ENCODE results near the gene CXCL9.
"Not testable (repeated sequence)": the region's sequence is repeated elsewhere in the genome, so short reads cannot be mapped to it uniquely, and the experiment has no call there.

The CXCL9 gene

GRCh38 chr4:76011700-76012387 lies 4.5 kb upstream of the CXCL9 start:
- FAIRE-seq = no peak

DNA sequence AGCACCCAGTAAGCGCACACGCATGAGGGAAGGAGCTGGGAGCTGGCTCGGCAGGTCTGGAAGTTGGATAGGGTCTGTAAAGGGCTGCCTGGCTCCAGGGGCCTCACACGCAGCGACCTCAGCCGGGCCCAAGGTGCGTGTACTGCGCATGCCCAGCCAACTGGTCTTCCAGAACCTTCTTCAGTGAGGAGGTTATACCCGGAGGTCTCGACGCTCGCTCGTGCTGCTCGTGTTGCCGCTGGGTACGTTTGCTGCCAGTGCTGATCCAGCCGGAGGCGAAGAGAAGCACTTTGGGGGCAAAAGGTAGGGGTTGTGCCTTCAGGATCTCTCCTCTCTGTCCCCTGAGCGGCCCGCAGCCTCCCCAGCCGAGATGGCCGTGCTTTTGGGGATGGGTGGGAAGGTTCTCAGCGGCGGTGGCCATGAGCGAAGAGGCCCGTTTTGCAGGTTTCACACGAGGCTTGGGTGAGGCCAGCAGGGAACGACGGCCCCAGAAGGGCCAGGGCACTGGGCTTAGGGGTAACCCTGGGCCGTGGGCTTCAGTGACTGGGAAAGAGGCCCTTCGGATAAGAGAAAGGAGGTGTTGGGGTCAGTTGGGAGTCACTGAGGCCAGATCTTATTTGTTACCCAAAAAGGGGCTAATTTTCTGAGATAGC lies 3.8 kb upstream of the CXCL9 start:
- FAIRE-seq = no peak

- FAIRE-seq = no peak
These were observed 3.3 kb upstream of the CXCL9 start for GRCh38 chr4:76010576-76010975.

DNA sequence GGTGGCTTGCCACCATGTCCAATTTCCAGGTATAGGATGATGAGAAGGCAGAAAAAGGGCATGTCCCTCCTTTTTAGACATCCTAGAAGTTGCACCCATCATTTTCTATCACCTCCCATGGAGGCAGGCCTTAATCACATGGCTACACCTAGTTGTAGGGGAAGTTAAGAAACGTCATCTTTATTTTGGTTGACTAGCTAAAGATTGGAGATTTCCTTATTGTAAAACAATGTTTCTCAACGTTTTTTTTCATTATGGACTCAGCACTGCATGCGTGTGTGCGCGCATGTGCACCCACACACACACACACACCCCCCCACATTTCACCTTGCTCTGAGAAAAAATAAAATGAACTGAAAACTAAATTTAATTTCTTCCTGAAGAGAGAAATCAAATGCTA lies 2.0 kb upstream of the CXCL9 start:
- no peak for FAIRE-seq

DNA sequence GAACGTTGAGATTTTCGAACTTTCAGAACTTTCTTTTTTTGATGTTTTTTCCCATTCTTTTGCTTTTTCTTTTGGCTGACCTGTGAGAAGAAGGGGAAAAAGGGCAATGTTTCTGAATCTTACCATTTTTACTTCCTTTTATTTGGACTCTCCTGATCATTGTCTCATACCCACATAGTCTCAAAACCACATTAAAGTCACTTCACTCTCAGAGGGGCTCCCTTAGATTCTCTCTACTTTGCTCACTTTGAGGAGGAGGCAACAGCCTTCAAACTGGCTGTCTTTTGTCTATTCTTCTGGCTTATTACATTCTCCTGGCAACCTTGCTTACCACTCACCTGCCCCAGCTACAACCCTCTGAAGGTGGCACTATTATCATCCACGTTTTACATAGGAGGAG lies 3.7 kb downstream of the CXCL9 start:
- no peak for FAIRE-seq

DNA sequence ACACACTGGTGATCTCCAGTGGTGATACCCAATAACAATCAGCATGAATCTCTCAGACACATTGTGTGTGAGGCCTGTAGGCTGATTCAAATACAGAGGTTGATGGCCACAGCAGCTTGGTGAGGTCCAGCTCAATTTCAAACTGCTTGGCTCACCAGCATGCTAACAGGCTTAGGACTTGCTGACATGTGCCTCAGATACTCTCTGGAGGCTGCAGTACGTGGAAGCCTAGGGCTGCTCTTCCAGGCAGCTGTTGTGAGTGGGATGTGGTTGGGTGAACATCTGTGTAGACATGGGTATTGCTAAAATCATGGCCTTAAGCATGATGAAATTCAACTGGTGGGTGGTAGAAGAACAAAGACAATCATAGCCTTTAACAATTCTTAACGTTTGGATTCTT lies 4.3 kb downstream of the CXCL9 start:
- no peak for FAIRE-seq

GRCh38 chr4:76002176-76002575 lies 5.1 kb downstream of the CXCL9 start:
- no peak for FAIRE-seq

GRCh38 chr4:76001700-76002099 lies 5.6 kb downstream of the CXCL9 start:
- no peak for FAIRE-seq

- no peak for FAIRE-seq
These were observed 7.0 kb downstream of the CXCL9 start for GRCh38 chr4:76000279-76000678.

DNA sequence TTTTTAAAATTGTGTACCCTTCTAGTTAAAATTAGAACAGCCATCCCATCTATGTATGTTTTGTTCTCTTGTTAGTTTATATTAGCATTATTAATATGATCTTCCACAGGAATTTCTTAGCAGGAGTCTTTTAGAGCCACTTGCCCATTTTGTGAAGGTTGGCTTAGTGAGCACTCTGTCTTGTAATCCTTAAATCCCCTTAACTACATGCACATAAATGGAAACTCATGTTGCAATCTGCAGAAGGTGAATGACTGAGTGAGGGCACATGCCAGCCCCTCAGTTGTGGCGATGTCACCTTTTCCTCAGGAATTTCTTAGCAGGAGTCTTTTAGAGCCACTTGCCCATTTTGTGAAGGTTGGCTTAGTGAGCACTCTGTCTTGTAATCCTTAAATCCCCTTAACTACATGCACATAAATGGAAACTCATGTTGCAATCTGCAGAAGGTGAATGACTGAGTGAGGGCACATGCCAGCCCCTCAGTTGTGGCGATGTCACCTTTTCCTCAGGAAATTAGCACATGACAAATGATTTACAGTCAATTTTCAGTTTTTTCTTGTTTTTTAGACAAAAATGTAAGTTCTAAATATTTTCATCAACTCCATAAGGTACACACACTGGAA lies 8.7 kb downstream of the CXCL9 start:
- not testable (repeated sequence) for FAIRE-seq

- no peak for FAIRE-seq
These were observed 9.4 kb downstream of the CXCL9 start for GRCh38 chr4:75997946-75998345.

GRCh38 chr4:75997081-75997480 lies 10.2 kb downstream of the CXCL9 start:
- FAIRE-seq = no peak

DNA sequence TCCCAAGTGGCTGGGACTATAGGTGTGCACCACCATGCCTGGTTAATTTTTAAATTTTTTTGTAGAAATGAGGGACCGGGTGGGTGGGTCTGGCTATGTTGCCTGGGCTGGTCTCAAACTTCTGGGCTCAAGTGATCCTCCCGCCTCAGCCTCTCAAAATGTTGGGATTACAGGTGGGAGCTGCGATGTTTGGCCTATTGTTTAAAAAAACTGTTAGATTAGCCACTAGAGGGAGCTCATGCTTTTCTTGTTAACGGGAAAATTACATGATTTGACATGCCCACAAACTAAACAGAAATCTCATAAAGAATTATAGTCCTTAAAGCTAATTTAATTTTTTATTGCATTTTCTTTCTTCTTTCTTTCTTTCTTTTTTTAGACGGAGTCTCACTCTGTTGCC lies 11.6 kb downstream of the CXCL9 start:
- FAIRE-seq = peak; percentile 96

- FAIRE-seq = no peak
These were observed 14.8 kb downstream of the CXCL9 start for GRCh38 chr4:75992462-75992861.

- FAIRE-seq = no peak
These were observed 17.3 kb downstream of the CXCL9 start for GRCh38 chr4:75989846-75990528.

DNA sequence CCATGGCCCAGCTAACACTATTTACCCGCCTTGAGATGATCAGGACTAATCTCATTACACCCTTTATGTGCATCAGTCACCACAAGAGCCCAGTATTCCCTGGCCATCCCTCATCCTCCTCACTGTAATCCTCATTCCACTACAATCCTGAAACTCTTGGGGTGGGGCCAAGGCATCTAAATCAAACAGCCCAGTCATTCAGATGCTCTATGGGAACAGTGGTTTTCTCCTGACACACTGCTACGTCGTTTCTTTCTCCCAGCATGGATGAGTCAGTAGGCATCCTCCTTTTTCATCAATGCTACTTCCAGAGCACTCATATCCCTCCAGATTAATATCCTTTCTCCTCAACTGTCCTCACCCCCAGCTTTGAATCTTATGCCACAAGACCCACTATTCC lies 22.2 kb downstream of the CXCL9 start:
- FAIRE-seq = no peak

DNA sequence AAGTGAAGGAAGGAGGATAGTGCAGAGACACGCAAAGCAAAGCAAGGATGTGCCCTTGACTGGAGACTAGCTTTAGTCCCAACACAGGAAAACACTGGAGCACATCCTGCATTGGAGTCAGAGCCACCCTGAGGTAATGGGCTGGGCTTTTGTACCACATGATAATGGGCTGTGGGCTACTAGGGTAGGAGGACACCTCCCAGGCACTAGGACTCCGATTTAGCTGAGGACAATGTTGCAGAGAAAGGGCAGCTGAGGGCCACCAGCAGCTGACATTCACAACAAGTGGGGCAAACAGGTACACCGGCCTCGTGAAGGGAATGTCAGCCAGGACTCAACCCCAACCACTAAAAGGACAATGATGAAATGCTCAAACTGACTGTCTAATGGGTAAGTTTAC lies 26.7 kb downstream of the CXCL9 start:
- FAIRE-seq = no peak

- no peak for FAIRE-seq
These were observed 31.1 kb downstream of the CXCL9 start for GRCh38 chr4:75976177-75976576.

GRCh38 chr4:75973766-75974165 lies 33.5 kb downstream of the CXCL9 start:
- no peak for FAIRE-seq

GRCh38 chr4:75968084-75968483 lies 39.2 kb downstream of the CXCL9 start:
- FAIRE-seq = no peak

DNA sequence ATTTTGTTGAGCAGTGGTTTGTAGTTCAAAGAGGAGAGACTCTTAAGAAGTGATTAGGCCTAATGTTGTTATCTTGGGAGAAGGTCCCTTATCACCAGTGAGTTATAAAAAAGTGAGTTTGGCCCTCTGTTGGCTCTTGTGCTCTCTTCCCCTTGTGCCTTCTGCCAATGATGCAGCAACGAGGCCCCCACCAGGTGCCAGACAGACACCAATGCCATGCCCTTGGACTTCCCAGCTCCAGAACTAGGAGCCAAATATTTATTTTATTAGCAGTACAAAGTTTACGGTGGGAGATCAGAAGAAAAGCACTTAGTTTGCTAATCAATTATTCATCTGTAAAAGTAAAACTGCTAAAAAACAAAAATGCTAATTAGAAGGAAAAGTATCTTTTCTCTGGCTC lies 43.8 kb downstream of the CXCL9 start:
- no peak for FAIRE-seq

- not testable (repeated sequence) for FAIRE-seq
These were observed 45.2 kb downstream of the CXCL9 start for GRCh38 chr4:75962072-75962471.

DNA sequence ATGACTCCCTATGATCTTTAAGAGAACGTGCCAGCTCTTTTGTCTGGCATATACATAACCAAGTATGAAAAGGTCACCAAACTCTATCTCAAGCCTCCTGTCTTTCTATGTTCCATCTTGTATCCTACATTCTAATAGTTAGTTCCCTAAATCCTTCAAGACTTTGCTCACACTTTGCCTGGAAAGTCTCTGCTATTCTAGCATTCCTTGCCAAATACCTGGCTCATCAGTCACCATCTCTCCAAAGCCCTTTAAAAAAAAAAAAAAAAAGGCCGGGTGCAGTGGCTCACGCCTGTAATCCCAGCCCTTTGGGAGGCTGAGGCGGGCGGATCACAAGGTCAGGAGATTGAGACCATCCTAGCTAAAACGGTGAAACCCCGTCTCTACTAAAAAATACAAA lies 48.8 kb downstream of the CXCL9 start:
- not testable (repeated sequence) for FAIRE-seq

DNA sequence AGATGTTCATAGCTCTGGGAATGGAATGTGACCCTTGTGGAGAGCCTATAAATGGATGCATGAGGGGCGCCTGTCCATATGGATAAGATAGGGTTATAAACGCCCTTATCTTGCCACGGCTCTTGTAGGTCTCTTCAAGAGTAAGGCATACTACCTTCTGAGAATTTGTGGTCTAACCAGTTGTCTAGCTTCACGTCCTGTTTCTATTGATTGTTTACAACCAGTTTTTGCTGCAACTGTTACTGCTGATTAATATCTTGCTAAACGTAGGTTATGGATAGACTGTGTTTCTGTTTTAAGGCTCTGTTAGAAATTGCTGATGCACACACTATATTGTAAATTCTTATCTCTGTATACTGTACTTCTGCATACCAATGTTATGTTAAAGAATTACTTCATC lies 52.5 kb downstream of the CXCL9 start:
- FAIRE-seq = not testable (repeated sequence)
